Body of pancreas (tissue), 4 donors: ENCODE results near the gene DDX20.

ENCODE experiments used
- POLR2A ChIP-seq, 3 donors: fragments of 450-650 bp; IDR thresholded peaks; one replicate each; pipeline ENCODE4 v1.6.1; 2016; ENCODE audit warnings: antibody characterized with exemption in 3 of 3, mild to moderate bottlenecking in 2 of 3
- TF ChIP-seq, protein P1 (sequence below), 7 experiments: fragments of 450-650 bp in 4 of 7; fragments of 200-600 bp in 3 of 7; sonication (generic) in 3 of 7; IDR thresholded peaks; one replicate each; pipeline ENCODE4 v1.5.1; 2016 to 2019; ENCODE audit warnings: antibody characterized with exemption in 7 of 7

- TF ChIP-seq, protein P1, sequence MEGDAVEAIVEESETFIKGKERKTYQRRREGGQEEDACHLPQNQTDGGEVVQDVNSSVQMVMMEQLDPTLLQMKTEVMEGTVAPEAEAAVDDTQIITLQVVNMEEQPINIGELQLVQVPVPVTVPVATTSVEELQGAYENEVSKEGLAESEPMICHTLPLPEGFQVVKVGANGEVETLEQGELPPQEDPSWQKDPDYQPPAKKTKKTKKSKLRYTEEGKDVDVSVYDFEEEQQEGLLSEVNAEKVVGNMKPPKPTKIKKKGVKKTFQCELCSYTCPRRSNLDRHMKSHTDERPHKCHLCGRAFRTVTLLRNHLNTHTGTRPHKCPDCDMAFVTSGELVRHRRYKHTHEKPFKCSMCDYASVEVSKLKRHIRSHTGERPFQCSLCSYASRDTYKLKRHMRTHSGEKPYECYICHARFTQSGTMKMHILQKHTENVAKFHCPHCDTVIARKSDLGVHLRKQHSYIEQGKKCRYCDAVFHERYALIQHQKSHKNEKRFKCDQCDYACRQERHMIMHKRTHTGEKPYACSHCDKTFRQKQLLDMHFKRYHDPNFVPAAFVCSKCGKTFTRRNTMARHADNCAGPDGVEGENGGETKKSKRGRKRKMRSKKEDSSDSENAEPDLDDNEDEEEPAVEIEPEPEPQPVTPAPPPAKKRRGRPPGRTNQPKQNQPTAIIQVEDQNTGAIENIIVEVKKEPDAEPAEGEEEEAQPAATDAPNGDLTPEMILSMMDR (IDR thresholded peaks at IDR 0.05): no peak
- no peak for TF ChIP-seq POLR2A (IDR thresholded peaks at IDR 0.05)
These were observed 2.7 kb downstream of the DDX20 start for GRCh38 chr1:111758373-111758772.
